Activated T-cell treated with anti-CD3 and anti-CD28 coated beads for 24 hours (primary cell): ENCODE results near the gene KLF13.

Experiments
- DNase-seq: peaks from one replicate; pipeline ENCODE4 v3.0.0-alpha.2; 2020; ENCODE audit warnings: low read depth

Gene KLF13

GRCh38 chr15:31317017-31317416, 9.6 kb upstream of the KLF13 start:
- DNase-seq = no peak

DNA sequence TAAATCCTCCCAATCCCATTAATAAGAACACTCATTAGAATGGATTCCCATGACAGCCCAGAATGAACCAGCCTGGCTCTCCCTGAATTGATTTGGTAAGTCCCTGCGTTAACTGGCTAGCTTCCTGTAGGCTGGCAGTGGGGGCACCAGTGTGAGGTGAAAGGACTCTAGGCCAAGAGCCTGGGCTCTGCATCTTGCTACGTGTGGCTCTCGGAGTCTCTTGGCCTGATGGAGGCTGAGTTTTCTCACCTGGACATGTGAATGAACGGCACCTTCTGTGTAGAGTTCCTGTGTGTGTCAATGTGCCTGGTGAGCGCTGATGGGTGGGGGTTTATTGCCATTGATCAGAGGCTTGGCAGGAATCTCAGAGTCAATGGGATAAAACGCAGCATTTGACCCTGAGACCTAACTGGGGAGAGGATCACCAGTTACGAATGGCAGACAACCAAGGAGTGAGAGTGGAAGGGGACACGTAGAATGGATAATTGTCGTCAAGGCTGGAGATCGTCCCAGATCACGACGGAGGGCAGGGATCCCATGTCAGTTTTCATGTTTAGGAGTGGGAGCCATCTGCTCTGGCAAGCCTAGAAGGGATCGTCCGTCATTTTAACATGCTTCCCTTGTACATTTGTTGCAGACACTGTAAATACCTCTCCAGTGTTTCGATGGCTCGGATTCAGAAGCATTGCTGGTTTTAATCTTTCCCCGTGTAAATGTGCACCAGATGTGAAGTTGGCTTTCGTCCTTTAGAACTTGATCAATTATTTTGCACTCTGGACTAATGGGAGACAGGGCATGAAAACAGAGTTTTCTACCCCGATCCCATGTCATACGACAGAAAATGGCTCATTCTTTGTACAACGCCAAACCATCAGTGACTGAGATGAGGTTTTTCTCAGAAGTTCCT, 9.0 kb upstream of the KLF13 start:
- no peak for DNase-seq

- no peak for DNase-seq
These were observed 8.2 kb upstream of the KLF13 start for GRCh38 chr15:31318429-31318828.

GRCh38 chr15:31320022-31320421, 6.6 kb upstream of the KLF13 start:
- DNase-seq = no peak

DNA sequence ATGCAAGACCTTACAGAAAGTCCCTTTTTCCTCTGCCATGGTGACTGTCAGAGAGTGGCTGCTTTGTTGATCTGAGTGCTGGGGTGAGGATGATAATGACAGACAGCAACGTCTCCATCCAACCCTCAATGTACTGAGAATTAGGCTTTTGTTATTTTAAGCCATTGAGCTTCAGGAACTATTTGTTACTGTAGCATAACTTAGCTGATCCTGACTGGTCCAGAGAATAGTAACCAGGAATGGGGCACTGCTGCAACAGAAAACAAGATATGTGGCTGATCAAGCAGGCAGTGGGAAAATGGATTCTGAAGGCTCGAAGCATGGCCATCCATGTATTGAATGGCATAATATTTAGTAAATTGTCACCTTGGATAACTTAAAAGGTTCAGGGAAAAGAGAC, 5.2 kb upstream of the KLF13 start:
- no peak for DNase-seq

DNA sequence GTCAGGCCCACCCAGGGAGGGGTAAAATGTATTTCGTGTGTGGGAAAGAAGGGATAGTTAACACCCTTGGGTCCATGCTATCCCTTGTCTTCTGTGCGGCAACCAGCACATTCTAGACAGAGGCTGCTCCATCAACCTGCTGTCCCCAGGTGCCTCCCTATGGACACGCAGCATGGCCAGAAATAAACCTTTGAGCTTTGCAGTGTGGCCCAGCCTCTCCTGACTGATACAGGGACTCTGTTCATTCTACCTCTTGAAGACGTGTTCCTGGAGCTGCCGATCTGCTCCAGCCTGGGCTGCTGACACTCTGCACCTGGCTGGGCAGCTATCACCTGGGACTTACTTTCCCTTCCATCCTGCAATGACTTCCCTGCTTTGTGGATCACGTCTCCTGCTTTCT, 4.1 kb upstream of the KLF13 start:
- DNase-seq = no peak

- no peak for DNase-seq
These were observed 3.0 kb upstream of the KLF13 start for GRCh38 chr15:31323627-31324026.

GRCh38 chr15:31324186-31324585, 2.4 kb upstream of the KLF13 start:
- DNase-seq = no peak

- no peak for DNase-seq
These were observed 1.6 kb upstream of the KLF13 start for GRCh38 chr15:31324806-31325594.

DNA sequence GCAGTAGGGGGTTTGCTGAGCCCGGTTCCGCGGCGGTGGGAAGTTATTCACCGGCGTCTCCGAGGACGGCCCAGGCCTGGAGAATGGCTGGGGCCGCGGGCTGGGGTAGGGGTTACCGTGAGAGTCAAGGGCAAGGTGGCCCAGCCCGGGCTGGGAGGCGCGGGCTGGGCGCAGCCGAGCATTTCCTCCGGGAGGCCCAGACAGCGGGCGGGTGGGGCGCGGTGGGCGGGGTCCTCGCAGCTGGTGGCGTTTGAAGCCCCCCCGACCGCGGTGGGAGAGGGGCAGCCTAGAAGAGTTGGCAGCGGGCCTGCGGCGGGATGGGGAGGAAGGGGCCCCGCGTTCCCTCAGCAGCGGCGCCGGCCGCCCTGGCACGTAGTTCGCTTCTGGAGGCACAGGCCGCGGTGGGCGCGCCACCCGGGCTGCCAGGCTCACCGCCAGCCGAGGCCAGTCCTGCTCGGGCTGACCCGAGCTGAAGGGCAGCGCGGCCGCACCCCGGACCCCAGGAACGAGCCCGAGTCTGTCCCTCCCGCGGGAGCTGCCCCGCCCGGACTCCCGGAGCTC, 960 bp upstream of the KLF13 start:
- peak; percentile 26 for DNase-seq

- DNase-seq = no peak
These were observed 437 bp downstream of the KLF13 start for GRCh38 chr15:31326875-31327668.

- DNase-seq = peak; percentile 47
These were observed 1.2 kb downstream of the KLF13 start for GRCh38 chr15:31327669-31328427.

DNA sequence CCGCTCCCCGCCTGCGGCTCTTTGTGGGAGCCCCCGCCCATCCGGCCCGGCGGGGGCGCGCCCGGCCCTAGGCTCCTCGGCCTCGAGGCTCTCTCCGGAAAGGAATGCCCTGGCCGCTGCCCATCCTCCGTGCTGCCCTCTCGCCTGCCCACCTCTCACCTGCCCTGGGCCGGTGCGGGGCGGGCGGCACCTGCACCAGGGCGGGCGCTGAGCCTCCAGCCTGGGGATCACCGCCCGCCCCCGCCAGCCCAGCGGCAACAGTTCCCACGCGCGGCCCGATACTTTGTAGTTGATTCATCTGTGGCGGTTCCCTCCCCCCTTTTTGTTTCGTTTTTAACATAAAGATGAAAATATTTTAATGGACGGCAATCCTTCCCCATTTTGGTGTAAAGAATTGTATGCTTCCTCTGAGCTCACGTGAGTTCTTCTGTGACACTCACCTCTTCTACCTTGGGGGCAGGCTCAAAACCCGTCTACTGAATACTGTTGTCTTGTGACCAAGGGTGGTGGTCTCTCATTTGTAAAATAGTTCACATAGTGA, 1.9 kb downstream of the KLF13 start:
- DNase-seq = peak; percentile 67

- no peak for DNase-seq
These were observed 2.5 kb downstream of the KLF13 start for GRCh38 chr15:31328969-31329639.

DNA sequence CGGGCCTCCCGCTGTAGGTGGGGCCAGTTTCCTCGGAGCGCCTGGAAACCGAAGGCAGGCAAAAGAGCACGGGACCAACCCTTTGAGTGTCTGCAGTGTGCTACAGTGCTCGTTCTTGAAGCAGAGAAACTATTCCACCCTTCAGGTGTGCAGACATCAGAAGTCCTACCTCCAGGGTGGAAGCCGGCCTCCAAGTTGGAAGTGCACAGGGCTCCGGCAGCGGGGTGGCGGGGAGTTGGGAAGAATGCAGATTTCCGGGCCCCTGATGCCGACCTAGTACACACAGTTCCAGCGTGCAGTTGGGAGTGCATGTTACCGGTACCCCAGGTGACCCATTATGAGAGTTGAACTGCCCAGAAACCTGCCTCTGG, 3.0 kb downstream of the KLF13 start:
- DNase-seq = no peak

- DNase-seq = no peak
These were observed 3.6 kb downstream of the KLF13 start for GRCh38 chr15:31330111-31330785.

GRCh38 chr15:31330836-31331235, 4.2 kb downstream of the KLF13 start:
- no peak for DNase-seq

GRCh38 chr15:31331389-31331788, 4.8 kb downstream of the KLF13 start:
- DNase-seq = no peak

- DNase-seq = no peak
These were observed 5.5 kb downstream of the KLF13 start for GRCh38 chr15:31332020-31332680.
